Heart right ventricle (tissue), 16 donors: ENCODE results near the gene CNN1. TPM values are rescaled to one million over a fixed set of nuclear protein-coding genes. Genes with fewer than 3 reads are reported as not detected.

Experiments
- ATAC-seq, 8 donors: fragments of 200-7000 bp; cut with Tn5 transposase; one replicate each; pipeline ENCODE4 v1.9.1; 2020; ENCODE audit warnings: mild to moderate bottlenecking in 8 of 8, moderate library complexity in 8 of 8, moderate number of reproducible peaks in 1 of 8
- DNase-seq, 2 donors: peaks; one replicate each; pipeline ENCODE4 v3.0.0-alpha.2; 2020
- H3K27ac ChIP-seq, 10 donors: fragments of 200-600 bp; sonication (generic) in 2 of 10; one replicate each; pipeline versions ENCODE4 v1.5.0 to v1.8.0; 2020 to 2022; ENCODE audit warnings: mild to moderate bottlenecking in 3 of 10
- H3K27me3 ChIP-seq, 7 donors: fragments of 200-600 bp; one replicate each; pipeline ENCODE4 v1.8.0; 2021 to 2022; ENCODE audit warnings: mild to moderate bottlenecking in 2 of 7
- H3K36me3 ChIP-seq, 9 donors: fragments of 200-600 bp; sonication (generic) in 1 of 9; one replicate each; pipeline versions ENCODE4 v1.5.0 to v1.8.0; 2020 to 2022; ENCODE audit warnings: mild to moderate bottlenecking in 2 of 9
- H3K4me1 ChIP-seq, 9 donors: fragments of 200-600 bp; sonication (generic) in 1 of 9; one replicate each; pipeline versions ENCODE4 v1.5.0 to v1.8.0; 2020 to 2022; ENCODE audit warnings: mild to moderate bottlenecking in 4 of 9
- H3K4me3 ChIP-seq, 10 donors: fragments of 200-600 bp; sonication (generic) in 2 of 10; one replicate each; pipeline versions ENCODE4 v1.5.0 to v1.8.0; 2020 to 2022; ENCODE audit warnings: mild to moderate bottlenecking in 7 of 10, moderate library complexity in 2 of 10
- H3K9me3 ChIP-seq, 11 donors: fragments of 200-600 bp in 10 of 11; sonication (generic) in 2 of 11; one replicate each; pipeline versions ENCODE4 v1.5.0 to v1.8.0; 2013 to 2022; ENCODE audit warnings: mild to moderate bottlenecking in 2 of 11, control low read depth in 1 of 11, moderate library complexity in 1 of 11
- CTCF ChIP-seq, 9 donors: fragments of 200-600 bp; sonication (generic) in 2 of 9; IDR thresholded peaks; one replicate each; pipeline versions ENCODE4 v1.5.0 to v1.8.0; 2021 to 2022; ENCODE audit warnings: antibody characterized with exemption in 9 of 9, mild to moderate bottlenecking in 5 of 9, moderate library complexity in 1 of 9
- WGBS, 2 donors: extraction: QIAGEN DNeasy Blood & Tissue Kit; methylation state at CpG; one replicate each; pipeline ENCODE4 v1.1.7; 2013; ENCODE audit warnings: inconsistent platforms in 1 of 2; 5-methylcytosine and 5-hydroxymethylcytosine counted together
- intact Hi-C, 10 donors: fragments of 100-400 bp; cut with DNase I; formaldehyde crosslinking; loops; one replicate each; pipeline versions ENCODE4 v1.11.1 to v1.14.2; 2022
- polyA plus RNA-seq, 2 donors: library from polyadenylated mRNA; stranded (reverse); fragments of 200-250 nt; gene quantifications; one replicate each; pipeline ENCODE4 v1.2.3, GENCODE V29; 2013
- total RNA-seq, 10 donors: library from RNA; stranded (reverse); fragmentation: NEBNext Ultra II Directional in 3 of 10; extraction: Animal tissue kit (Norgen Biotek cat#: 25700) in 3 of 10; gene quantifications; one replicate each; pipeline versions ENCODE4 v1.2.1 to v1.2.4, GENCODE V29; 2021 to 2023
- donor health status: Arrhythmogenic right ventricular cardiomyopathy.
- donor health status: ischemic (EF 13 %, LVEDD 7.1; RV severe dilation, severe dysfunction).
- donor health status: healthy with polysubstance abuse.
- donor health status: DM: no; HTN: yes; CAD: no.
- donor health status: DM: no; HTN: no; CAD: no.
- donor health status: ischemic (EF 25% LVEDD 6.9; RV normal size, moderate dysfunction).
- donor health status: ischemic (EF 25% LVEDD 5.7; RV mildly dilated, moderate dysfunction).
- donor health status: healthy.
- donor health status: DM: yes; HTN: yes; CAD: no.
- donor health status: Ischemic cardiomyopathy.
- donor health status: ischemic (EF 35%, LVEDD 5.7; RV mildly dilated, moderate dysfunction).
- donor health status: nonischemic (EF 11% LVEDD 7.7; RV severe dilation, severe dysfunction).
- donor health status: DM: yes; HTN: yes; CAD: no.
- donor health status: PGD.
- donor health status: ischemic (EF 29% LVEDD 5.4; RV normal size, mild dysfunction).
- donor health status: nonischemic (EF 23%, LVEDD 6.1; RV moderate dilation, normal function).

The CNN1 gene
- total and polyA plus RNA-seq, 12 donors = 63.4 to 678 (median 163) TPM

GRCh38 chr19:11594084-11594483, 55.4 kb downstream of the CNN1 start:
- H3K27me3 ChIP-seq = no peaks in the 10 kb centered on the region
- H3K27ac ChIP-seq = no peak overlapping the region
- 84 to 90% methylated on average over 4 of the region's 4 CpGs for WGBS, 2 donors
- ATAC-seq = no peak
- intact Hi-C loops = loop anchor here in 2 of 10 donors (5.0 to 10.0 kb wide), 2 partner anchors 97 to 219 kb away; partner anchors contain the start of gene SWSAP1 (in 1 of the 2)
- H3K4me3 ChIP-seq = no peak overlapping the region
- H3K9me3 ChIP-seq = no peaks in the 10 kb centered on the region
- H3K4me1 ChIP-seq = peaks cover 4 to 22% (median 13%) of the 10 kb centered on the region in 9 donors
- no peak for TF ChIP-seq CTCF (IDR thresholded peaks at IDR 0.05)
- peaks cover 0 to 5% (median 0%) of the 10 kb centered on the region in 9 donors for H3K36me3 ChIP-seq
- no peak for DNase-seq

- TF ChIP-seq CTCF (IDR thresholded peaks at IDR 0.05) = no peak
- Histone ChIP-seq H3K9me3 (no peaks in the 10 kb centered on the region), H3K36me3 (peaks cover 0 to 10% (median 0%) of the 10 kb centered on the region in 9 donors), H3K4me1 (peaks cover 4 to 33% (median 19%) of the 10 kb centered on the region in 9 donors), H3K27me3 (no peaks in the 10 kb centered on the region), H3K4me3 (no peak overlapping the region), H3K27ac (no peak overlapping the region)
- intact Hi-C loops = loop anchor here in 2 of 10 donors (5.0 to 10.0 kb wide), 2 partner anchors 141 to 221 kb away; partner anchors contain the start of genes SWSAP1 (in 1 of the 2) and ZNF823 (in 1 of the 2)
- no peak for DNase-seq
- ATAC-seq = no peak
- 71 to 78% methylated on average over 10 of the region's 10 CpGs for WGBS, 2 donors
Measured at GRCh38 chr19:11596156-11596555, 57.5 kb downstream of the CNN1 start.

GRCh38 chr19:11597202-11598102, 58.8 kb downstream of the CNN1 start, which contains the start of gene ZNF627:
ZNF627 (plus strand) TSS chr19:11597483; CDS start chr19:11597628, 145 bp downstream.
- peak within 1 kb of the TSS; percentile 78 to 100 (median 92) for H3K4me3 ChIP-seq
- H3K4me1 ChIP-seq = peaks cover 4 to 34% (median 19%) of the 10 kb centered on the region in 9 donors
- H3K27ac ChIP-seq = peak within 1 kb of the TSS; percentile 86 to 98 (median 92)
- peaks cover 0 to 12% (median 0%) of the 10 kb centered on the region in 9 donors for H3K36me3 ChIP-seq
- peak; percentile 99 to 100 (median 100) for ATAC-seq
- peak in 6 of 9 donors; percentile 16 to 42 (median 32) for TF ChIP-seq CTCF (IDR thresholded peaks at IDR 0.05)
- H3K27me3 ChIP-seq = no peaks in the 10 kb centered on the region
- WGBS, 2 donors = 0 to 1% methylated on average over 66 to 67 of the region's 67 CpGs
- DNase-seq = peak; percentile 98 to 100
- intact Hi-C loops = loop anchor here in 2 of 10 donors (5.0 to 10.0 kb wide), 2 partner anchors 140 to 223 kb away; partner anchors contain the start of genes SWSAP1 (in 1 of the 2) and ZNF823 (in 1 of the 2)
- no peaks in the 10 kb centered on the region for H3K9me3 ChIP-seq

- H3K9me3 ChIP-seq = no peaks in the 10 kb centered on the region
- ATAC-seq (no peak), DNase-seq (no peak)
- H3K27me3 ChIP-seq = no peaks in the 10 kb centered on the region
- 67 to 69% methylated on average over 10 of the region's 10 CpGs for WGBS, 2 donors
- no peak for TF ChIP-seq CTCF (IDR thresholded peaks at IDR 0.05)
- peaks cover 0 to 16% (median 0%) of the 10 kb centered on the region in 9 donors for H3K36me3 ChIP-seq
- peak overlapping the region in 9 of 10 donors; percentile 86 to 98 (median 92) for H3K27ac ChIP-seq
- H3K4me1 ChIP-seq = peaks cover 4 to 38% (median 19%) of the 10 kb centered on the region in 9 donors
- H3K4me3 ChIP-seq = peak overlapping the region; percentile 78 to 100 (median 92)
- intact Hi-C loops = loop anchor here in 2 of 10 donors (5.0 to 10.0 kb wide), 2 partner anchors 139 to 223 kb away; partner anchors contain the start of genes SWSAP1 (in 1 of the 2) and ZNF823 (in 1 of the 2)
Measured at GRCh38 chr19:11598103-11598483, 59.4 kb downstream of the CNN1 start.
